Gastrocnemius medialis (tissue), 4 donors: ENCODE results near the gene GABPB2.

Source experiments
- CTCF ChIP-seq, 5 experiments: fragments of 450-650 bp in 3 of 5; fragments of 200-600 bp in 2 of 5; sonication (generic) in 2 of 5; IDR thresholded peaks in 4 of 5; conservative IDR thresholded peaks in 1 of 5; 1 replicate in 4 of 5; 2 replicates in 1 of 5; pipeline ENCODE4 v1.5.1; 2016 to 2019; ENCODE audit warnings: antibody characterized with exemption in 5 of 5, mild to moderate bottlenecking in 3 of 5, moderate library complexity in 3 of 5
- POLR2A ChIP-seq, 2 donors: fragments of 450-650 bp; IDR thresholded peaks; one replicate each; pipeline ENCODE4 v1.6.1; 2017; ENCODE audit warnings: antibody characterized with exemption in 2 of 2, mild to moderate bottlenecking in 2 of 2, moderate library complexity in 2 of 2

GRCh38 chr1:151051356-151052009 lies 19.1 kb upstream of the GABPB2 start:
- TF ChIP-seq CTCF (IDR thresholded peaks at IDR 0.05 in 4 of 5, conservative IDR thresholded peaks at IDR 0.05 in 1 of 5) = no peak
- TF ChIP-seq POLR2A (IDR thresholded peaks at IDR 0.05) = no peak
